Endothelial cell of hepatic sinusoid (primary cell): ENCODE data around the gene ADAMTSL5.
"Not testable (repeated sequence)": the region's sequence is repeated elsewhere in the genome, so short reads cannot be mapped to it uniquely, and the experiment has no call there.

Experiments
- in situ Hi-C: cut with HindIII; loops from 2 replicates; pipeline ENCODE4 v1.10.0; 2017; ENCODE audit warnings: low sequenced_read_pairs

ADAMTSL5 gene

DNA sequence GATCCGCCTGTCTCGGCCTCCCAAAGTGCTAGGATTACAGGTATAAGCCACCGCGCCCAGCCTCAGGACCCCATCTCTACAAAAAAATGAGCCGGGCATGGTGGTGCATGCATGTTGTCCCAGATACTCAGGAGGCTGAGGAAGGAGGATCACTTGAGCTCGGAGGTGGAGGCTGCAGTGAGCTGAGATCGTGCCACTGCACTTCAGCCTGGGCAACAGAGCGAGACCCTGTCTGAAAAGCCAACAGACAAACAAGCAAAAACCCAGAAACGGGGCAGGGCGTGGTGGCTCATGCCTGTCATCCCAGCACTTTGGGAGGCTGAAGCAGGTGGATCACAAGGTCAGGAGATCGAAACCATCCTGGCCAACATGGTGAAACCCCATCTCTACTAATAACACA, 18.0 kb upstream of the ADAMTSL5 start:
- in situ Hi-C loops: not testable (repeated sequence)

GRCh38 chr19:1529430-1529816, 16.6 kb upstream of the ADAMTSL5 start:
- in situ Hi-C loops: loop anchor here (10.0 kb wide), 2 partner anchors 55 to 115 kb away; partner anchors contain the start of gene C19orf25

DNA sequence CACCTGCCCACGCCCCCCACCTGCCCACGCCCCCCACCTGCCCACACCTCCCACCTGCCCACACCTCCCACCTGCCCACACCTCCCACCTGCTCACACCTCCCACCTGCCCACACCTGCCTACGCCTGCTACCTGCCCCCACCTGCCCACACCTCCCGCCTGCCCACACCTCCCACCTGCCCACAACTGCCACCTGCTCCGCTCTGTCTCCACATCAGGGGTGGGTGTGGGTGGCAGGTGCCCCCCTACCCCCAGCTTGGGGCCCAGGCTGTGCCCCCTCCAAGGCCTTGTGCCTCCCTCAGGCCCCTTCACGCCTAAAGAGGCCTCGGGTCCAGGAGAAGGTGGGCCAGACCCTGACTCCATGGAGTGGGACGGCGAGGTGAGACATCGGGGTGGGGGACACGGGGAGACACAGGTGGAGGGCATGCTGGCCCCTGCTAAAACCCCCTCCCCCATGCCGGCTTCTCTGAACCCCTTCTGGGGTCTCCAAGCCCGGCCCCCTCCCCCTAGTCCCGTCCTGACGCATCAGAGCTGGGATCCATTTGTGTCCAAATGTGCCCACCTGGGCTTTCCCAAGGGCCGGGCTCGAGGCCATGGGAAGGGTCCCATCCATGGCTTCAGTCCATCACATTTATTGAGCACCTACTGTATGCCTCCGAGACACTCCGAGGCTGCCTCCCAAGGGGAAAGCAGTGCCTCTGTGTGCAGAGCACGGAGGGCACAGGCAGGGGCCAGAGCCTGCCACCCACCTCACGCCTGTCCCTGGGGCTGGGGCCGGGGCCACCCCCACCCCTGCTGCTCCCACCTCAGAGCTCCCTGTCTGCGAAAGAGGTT, 16.0 kb upstream of the ADAMTSL5 start:
- in situ Hi-C loops: loop anchor here (10.0 kb wide), 2 partner anchors 54 to 114 kb away; partner anchors contain the start of gene C19orf25

GRCh38 chr19:1527650-1528309, 15.0 kb upstream of the ADAMTSL5 start:
- in situ Hi-C loops: loop anchor here (10.0 kb wide), 2 partner anchors 53 to 113 kb away; partner anchors contain the start of gene C19orf25

GRCh38 chr19:1526979-1527649, 14.3 kb upstream of the ADAMTSL5 start:
- in situ Hi-C loops: loop anchor here (10.0 kb wide), 2 partner anchors 52 to 112 kb away; partner anchors contain the start of gene C19orf25

DNA sequence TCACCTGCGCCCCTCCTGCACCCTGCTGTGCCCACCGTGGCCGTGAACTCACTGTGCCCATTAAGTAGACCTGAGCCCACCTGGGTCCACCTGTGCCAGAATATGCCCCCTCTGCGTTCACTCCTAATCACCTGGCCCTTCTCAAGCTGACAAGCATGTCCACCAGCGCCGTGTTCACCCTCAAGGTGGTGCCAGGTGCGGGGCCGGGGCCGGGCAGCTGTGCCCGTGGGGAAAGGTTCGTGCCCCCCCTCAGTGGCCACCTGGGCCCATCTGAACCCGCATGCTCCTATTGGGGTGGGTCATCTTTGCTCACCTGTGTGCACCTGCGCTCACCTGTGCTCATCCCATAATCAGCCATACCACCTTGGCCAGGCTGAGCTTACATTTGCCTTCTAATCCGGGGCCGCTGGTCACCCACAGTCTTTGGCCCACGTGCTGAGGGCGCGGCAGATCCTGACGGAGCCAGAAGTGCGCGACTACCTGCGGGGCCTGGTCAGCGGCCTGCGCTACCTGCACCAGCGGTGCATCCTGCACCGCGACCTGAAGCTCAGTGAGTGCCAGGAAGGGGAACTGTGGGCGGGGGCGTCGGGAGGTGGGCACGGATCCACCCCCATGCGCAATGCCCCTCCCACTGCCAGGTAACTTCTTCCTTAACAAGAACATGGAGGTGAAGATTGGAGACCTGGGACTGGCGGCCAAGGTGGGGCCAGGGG, 13.4 kb upstream of the ADAMTSL5 start:
- in situ Hi-C loops: loop anchor here (10.0 kb wide), 2 partner anchors 51 to 111 kb away; partner anchors contain the start of gene C19orf25

DNA sequence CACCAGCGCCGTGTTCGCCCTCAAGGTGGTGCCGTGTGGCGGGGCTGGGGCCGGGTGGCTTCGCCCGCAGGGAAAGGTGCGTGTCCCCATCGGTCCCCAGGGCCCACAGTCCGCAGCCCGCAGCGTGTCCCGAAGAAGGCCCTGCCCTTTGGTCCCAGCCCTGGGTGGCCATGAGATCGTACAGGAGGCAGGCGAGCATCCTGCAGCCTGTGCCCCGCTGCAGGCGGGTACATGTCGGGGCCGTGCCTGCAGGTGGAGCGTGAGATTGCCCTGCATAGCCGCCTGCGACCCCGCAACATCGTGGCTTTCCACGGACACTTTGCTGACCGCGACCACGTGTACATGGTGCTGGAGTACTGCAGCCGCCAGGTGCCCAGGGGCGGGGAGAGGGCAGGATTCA, 12.5 kb upstream of the ADAMTSL5 start:
- in situ Hi-C loops: loop anchor here (10.0 kb wide), 2 partner anchors 51 to 111 kb away; partner anchors contain the start of gene C19orf25

DNA sequence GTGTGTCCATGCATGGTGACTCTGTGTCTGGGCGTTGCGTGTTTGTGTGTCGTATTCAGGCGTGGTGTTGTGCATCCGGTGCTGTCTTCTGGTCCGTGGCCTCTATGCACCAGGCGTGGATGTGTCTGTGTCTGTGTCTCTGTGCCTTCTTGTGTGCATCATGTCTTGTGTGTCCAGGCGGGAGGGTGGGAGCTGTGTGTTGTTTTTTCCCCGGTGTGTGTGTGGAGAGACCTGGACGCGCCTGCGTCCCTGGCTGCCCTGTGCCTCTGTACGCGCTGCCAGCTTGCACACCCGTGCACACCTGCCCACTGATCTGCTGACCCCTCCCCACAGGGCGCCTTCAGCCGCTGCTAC, 12.1 kb upstream of the ADAMTSL5 start:
- in situ Hi-C loops: loop anchor here (5.0 to 10.0 kb wide), 3 partner anchors 50 to 110 kb away; partner anchors contain the start of gene C19orf25

DNA sequence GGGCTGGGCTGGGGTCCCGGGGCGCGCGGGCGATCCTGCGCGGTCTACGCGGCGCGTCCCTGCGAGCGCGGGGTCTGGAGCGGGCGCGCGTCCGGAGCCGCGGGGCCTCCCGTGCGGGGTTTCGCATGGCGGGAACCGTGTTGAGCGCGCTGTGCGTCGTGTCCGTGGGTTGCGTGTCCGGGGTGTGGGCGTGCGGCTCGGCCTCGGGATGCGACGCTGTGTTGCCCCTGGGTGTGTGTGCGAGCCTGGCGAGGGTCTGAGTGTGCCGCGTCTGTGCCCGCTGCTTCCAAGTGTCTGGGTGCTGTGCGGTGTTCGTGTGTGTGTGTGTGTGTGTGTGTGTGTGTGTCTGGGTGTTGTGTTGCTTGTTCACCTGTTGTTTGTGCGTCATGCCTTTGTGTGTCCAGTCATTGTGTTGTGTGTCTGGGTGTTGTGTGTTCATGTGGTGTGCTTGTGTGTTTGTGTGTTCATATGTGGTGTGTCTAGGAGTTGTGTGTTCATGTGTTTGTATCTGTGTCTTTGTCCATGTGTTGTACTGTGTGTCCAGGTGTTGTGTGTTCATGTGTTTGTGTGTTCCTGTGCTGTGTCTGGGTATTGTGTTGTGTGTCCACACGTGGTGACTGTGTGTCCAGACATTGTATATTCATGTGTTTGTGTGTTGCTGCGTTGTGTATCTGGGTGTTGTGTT, 11.6 kb upstream of the ADAMTSL5 start:
- in situ Hi-C loops: loop anchor here (5.0 to 10.0 kb wide), 3 partner anchors 50 to 110 kb away; partner anchors contain the start of gene C19orf25

- in situ Hi-C loops: loop anchor here (5.0 to 10.0 kb wide), 3 partner anchors 49 to 109 kb away; partner anchors contain the start of gene C19orf25
These were observed 10.8 kb upstream of the ADAMTSL5 start, which contains the start of gene PLK5 for GRCh38 chr19:1523412-1524286. Gene PLK5 (plus strand): TSS chr19:1524077. CDS start chr19:1526997, 2,920 bp downstream.

GRCh38 chr19:1522838-1523237, 10.0 kb upstream of the ADAMTSL5 start:
- in situ Hi-C loops: loop anchor here (5.0 to 10.0 kb wide), 3 partner anchors 48 to 108 kb away; partner anchors contain the start of gene C19orf25

- in situ Hi-C loops: loop anchor here (5.0 to 10.0 kb wide), 3 partner anchors 47 to 107 kb away; partner anchors contain the start of gene C19orf25
These were observed 9.2 kb upstream of the ADAMTSL5 start for GRCh38 chr19:1522061-1522460.

DNA sequence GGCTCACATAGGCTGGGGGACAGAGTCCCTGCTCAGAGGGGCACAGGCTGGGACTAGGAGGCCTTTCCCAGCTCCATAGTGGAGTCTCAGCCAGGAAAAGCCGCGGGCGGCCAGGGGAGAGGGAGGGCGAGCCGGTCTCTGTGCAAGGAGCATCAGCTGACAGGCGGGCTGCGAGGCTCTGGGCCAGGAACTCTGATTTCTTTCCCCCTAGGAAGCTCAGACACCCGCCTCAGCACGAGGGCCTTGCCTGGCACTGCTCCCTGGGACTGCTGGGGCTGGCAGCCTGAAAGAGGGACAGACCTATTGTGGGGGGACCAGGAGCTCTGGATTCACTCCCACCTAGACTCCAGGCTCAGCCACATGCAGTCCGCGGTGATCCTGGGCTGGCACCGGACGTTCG, 8.8 kb upstream of the ADAMTSL5 start:
- in situ Hi-C loops: loop anchor here (5.0 to 10.0 kb wide), 3 partner anchors 47 to 107 kb away; partner anchors contain the start of gene C19orf25

- in situ Hi-C loops: loop anchor here (5.0 to 10.0 kb wide), 3 partner anchors 45 to 105 kb away; partner anchors contain the start of gene C19orf25
These were observed 7.5 kb upstream of the ADAMTSL5 start for GRCh38 chr19:1520203-1520780.

- in situ Hi-C loops: loop anchor here (5.0 to 10.0 kb wide), 3 partner anchors 45 to 105 kb away; partner anchors contain the start of gene C19orf25
These were observed 7.0 kb upstream of the ADAMTSL5 start for GRCh38 chr19:1519802-1520201.

DNA sequence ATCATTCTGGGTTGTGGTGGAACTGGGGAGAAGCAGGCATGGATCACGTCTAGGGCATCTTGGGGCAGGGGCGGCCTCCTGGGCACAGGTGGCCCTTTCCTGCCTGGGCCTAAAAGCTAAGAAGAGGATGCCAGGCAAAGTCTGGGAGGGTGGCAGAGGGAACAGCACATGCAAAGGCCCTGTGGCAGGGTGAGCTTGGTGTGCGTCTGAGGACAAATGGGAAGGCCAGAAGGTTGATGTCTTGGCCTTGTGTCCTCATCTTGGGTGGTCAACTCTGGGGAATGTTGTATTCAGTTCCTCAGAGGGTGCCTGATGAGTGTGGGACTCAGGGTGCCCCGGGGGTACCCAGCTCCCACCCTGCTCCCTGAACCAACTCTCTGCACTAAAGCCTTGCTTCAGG, 5.7 kb upstream of the ADAMTSL5 start:
- in situ Hi-C loops: no loop called here

GRCh38 chr19:1516395-1516753, 3.6 kb upstream of the ADAMTSL5 start:
- in situ Hi-C loops: no loop called here
